Measurements from ENCODE around the gene STX18.

Gene STX18

DNA sequence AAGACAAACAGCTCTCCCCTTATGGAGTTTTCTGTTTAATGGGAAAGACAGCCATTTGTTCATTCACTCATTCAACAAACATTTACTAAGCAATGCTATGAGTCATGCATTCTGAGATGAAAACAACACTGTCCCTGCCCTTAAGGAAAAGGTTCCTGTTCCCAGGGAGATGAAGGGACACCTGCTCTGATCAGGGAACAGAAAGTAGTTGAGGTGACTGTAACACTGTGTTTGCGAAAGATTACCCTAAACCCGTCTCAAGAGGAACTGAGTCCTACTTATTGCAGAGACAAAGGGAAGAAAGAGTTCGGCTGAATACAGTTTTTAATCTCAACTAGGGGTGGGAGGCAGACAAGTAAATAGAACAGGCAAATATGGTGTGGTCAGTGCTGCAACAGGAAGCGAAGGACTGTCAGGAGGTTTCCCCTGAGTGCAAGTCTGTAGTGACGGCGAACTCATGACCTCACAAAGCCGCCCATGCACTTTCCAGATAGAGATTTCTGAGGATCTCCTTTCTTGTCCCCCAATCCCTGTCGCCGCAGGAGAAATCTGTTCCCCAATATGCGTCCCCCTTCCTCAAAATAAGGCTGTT is 712 bp downstream of the STX18 start:
- DNase-seq (ENCODE audit: low read depth, low spot score): peak; percentile 27
- no peak for TF ChIP-seq CTCF (IDR thresholded peaks at IDR 0.05; ENCODE audit: low read depth, low read length)
- in situ Hi-C loops (cut with HindIII; ENCODE audit: low sequenced_read_pairs): no loop called here
- peak overlapping the region; percentile 99 for H3K4me3 ChIP-seq (ENCODE audit: low read depth, low read length)

- in situ Hi-C loops (cut with HindIII; ENCODE audit: low sequenced_read_pairs): no loop called here
- no peak for DNase-seq (ENCODE audit: low read depth, low spot score)
- no peak overlapping the region for H3K4me3 ChIP-seq (ENCODE audit: low read depth, low read length)
- TF ChIP-seq CTCF (IDR thresholded peaks at IDR 0.05; ENCODE audit: low read depth, low read length): no peak
These were observed 2.4 kb downstream of the STX18 start for GRCh38 chr4:4539481-4539880.

GRCh38 chr4:4535590-4535989 is 6.3 kb downstream of the STX18 start:
- in situ Hi-C loops (cut with HindIII; ENCODE audit: low sequenced_read_pairs): no loop called here
- TF ChIP-seq CTCF (IDR thresholded peaks at IDR 0.05; ENCODE audit: low read depth, low read length): no peak
- no peak overlapping the region for H3K4me3 ChIP-seq (ENCODE audit: low read depth, low read length)
- no peak for DNase-seq (ENCODE audit: low read depth, low spot score)

- no peak for DNase-seq (ENCODE audit: low read depth, low spot score)
- in situ Hi-C loops (cut with HindIII; ENCODE audit: low sequenced_read_pairs): no loop called here
- H3K4me3 ChIP-seq (ENCODE audit: low read depth, low read length): no peak overlapping the region
- TF ChIP-seq CTCF (IDR thresholded peaks at IDR 0.05; ENCODE audit: low read depth, low read length): no peak
These were observed 7.2 kb downstream of the STX18 start for GRCh38 chr4:4534515-4535145.

DNA sequence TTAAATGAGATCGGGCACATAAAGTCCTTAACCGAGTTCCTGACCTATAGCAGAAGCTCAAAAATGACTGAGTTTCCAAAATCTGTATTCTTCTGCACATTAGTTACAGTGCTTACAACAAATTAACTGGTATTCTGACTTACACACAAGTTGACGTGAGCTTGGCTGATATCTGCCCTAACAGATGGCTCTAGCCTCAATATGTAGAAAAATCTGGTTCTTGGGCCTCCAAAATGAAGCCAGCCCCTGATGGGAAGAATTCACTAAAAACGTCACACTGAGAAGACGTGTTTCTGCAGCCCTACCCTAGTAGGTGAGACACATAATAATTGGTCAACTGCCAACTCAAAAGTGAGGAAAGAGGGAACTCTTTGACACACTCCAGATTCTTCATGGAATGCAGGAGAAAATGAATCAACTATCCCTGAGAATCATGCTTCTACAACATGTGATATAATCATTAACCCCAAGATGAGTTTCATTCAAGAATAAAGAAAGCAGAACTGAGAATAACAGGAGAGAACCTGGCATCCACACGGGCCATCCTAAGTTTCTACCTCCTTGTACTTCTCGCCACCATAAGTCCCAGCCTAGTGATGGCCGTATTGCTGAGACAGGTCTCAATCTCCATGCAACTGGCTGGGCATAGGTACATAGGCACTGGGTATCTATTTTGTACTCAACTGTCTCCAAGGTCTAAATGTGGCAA is 8.2 kb downstream of the STX18 start:
- H3K4me3 ChIP-seq (ENCODE audit: low read depth, low read length): no peak overlapping the region
- no peak for DNase-seq (ENCODE audit: low read depth, low spot score)
- in situ Hi-C loops (cut with HindIII; ENCODE audit: low sequenced_read_pairs): no loop called here
- no peak for TF ChIP-seq CTCF (IDR thresholded peaks at IDR 0.05; ENCODE audit: low read depth, low read length)

DNA sequence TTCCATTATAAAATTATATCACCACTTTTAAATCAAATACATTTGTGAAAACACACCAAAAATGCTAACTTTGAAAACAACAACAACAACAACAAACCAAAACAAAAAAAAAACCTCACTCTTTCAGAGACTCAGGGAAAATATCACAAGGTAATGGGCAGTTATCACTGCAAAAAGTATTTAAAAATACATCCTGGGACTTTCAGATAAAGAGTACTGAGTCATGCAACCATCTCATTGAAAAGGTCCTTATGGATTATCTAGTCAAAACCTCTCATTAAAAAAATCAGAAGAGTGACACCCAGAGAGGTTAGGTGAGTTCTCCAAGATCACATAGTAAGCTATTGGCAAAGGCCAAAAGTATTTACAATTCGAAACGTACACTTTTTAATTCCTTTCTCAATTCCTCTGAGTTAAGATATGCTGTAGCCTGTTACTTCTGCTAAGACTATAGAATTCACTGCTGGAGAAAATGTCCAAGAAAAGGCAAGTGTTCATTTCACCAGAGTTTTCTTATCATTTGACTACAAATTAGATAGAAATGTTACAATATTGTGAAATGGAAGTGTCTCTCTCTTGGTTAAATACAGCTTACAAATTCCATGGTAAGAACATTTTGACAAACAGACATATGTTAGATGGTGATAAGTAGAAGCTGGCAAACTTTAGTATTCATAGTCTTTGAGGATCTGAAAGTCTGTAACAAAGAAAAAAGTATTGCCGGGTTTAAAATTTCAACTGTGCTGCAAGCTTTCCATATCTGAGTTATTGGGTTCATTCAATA is 9.3 kb downstream of the STX18 start:
- DNase-seq (ENCODE audit: low read depth, low spot score): no peak
- in situ Hi-C loops (cut with HindIII; ENCODE audit: low sequenced_read_pairs): no loop called here
- H3K4me3 ChIP-seq (ENCODE audit: low read depth, low read length): no peak overlapping the region
- no peak for TF ChIP-seq CTCF (IDR thresholded peaks at IDR 0.05; ENCODE audit: low read depth, low read length)

Data from astrocyte of the spinal cord (primary cell).